ENCODE results near the gene NFIC. TPM values are rescaled to one million over a fixed set of nuclear protein-coding genes. Genes with fewer than 3 reads are reported as not detected.

The NFIC gene
- total RNA-seq, 1 experiment from 2014 or later, result 8.0 TPM

DNA sequence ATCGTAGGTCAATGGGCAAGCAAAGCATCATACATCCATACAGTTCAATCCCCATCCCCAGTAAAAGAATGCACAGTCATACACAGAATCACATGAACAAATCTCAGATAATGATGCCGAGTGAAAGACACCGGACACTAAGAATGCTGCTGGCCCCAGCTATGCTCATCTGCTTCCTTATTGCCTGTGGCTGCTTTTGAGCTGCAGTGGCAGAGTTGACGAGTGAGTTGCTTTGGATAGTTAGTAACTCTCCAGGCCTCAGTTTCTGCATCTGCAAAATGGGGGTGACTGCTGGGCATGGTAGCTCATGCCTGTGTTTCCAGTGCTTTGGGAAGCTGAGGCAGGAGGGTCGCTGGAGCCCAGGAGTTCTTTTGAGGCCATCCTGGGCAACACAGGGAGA, 12.9 kb upstream of the NFIC start:
- no peak overlapping the region for H4K5ac ChIP-seq (ENCODE audit: insufficient read length, low read depth, low read length)
- peaks cover 32% of the 10 kb centered on the region for H3K27me3 ChIP-seq (ENCODE audit: insufficient read depth, low read length)

More for the DNA sequence above, 12.9 kb upstream of the NFIC start:
- Histone ChIP-seq H3K23me2 (ENCODE audit: insufficient read length, low read depth, low read length, poor library complexity, severe bottlenecking) (no peaks in the 10 kb centered on the region), H3K9ac (ENCODE audit: extremely low read depth, insufficient read length, low read length) (no peak overlapping the region), H4K20me1 (ENCODE audit: control insufficient read depth, insufficient read depth, insufficient read length) (peaks cover 2% of the 10 kb centered on the region), H3K27ac (ENCODE audit: insufficient read length, low read depth, low read length) (no peak overlapping the region), H2BK20ac (ENCODE audit: low read depth, low read length, poor library complexity, severe bottlenecking) (no peak overlapping the region), H3K14ac (ENCODE audit: insufficient read depth, low read length) (no peak overlapping the region), H3T11ph (ENCODE audit: low read length) (no peak overlapping the region), H2BK15ac (ENCODE audit: low read depth, low read length) (no peak overlapping the region), H2AFZ (ENCODE audit: low read length) (no peak overlapping the region), H2AK5ac (ENCODE audit: insufficient read length, low read length) (no peak overlapping the region), H3K79me2 (ENCODE audit: insufficient read depth, low read length) (no peaks in the 10 kb centered on the region), H2BK12ac (ENCODE audit: insufficient read length, low read depth, low read length) (no peak overlapping the region), H3K56ac (ENCODE audit: insufficient read length, low read depth, low read length) (no peak overlapping the region), H3K4me1 (ENCODE audit: insufficient read depth, low read length) (no peaks in the 10 kb centered on the region), H3K9me3 (ENCODE audit: control insufficient read depth, low read depth, low read length) (no peaks in the 10 kb centered on the region), H3K23ac (ENCODE audit: insufficient read length, low read depth, low read length) (no peak overlapping the region), H2BK120ac (ENCODE audit: low read depth, low read length, poor library complexity, severe bottlenecking) (no peak overlapping the region), H3K4ac (ENCODE audit: low read depth, low read length) (no peak overlapping the region), H3K79me1 (ENCODE audit: insufficient read depth, low read depth, low read length, poor library complexity, severe bottlenecking) (no peaks in the 10 kb centered on the region), H4K8ac (replicated peaks; ENCODE audit: insufficient read length, low read depth, low read length) (no peak overlapping the region), H3K4me2 (ENCODE audit: insufficient read depth, insufficient read length, low read length) (no peak overlapping the region), H2BK5ac (ENCODE audit: insufficient read length, low read length) (no peak overlapping the region), H3K18ac (ENCODE audit: insufficient read length, low read depth, low read length) (no peak overlapping the region), H4K91ac (ENCODE audit: insufficient read length, low read depth, low read length) (no peak overlapping the region)
- WGBS (ENCODE audit: extremely low coverage, insufficient read length, low lambda C conversion rate), result no CpG with 5 or more reads among the region's 5 CpGs
- DNase-seq, result no peak
- Mint-ChIP-seq H3K4me1 (peaks cover 0 to 10% of the 10 kb centered on the region in 2 experiments; a peak in 2 of 4 replicates), H3K4me3 (no peak overlapping the region), H3K27ac (no peak overlapping the region), H3K36me3 (ENCODE audit: insufficient read depth in 1 of 3, low read depth in 3 of 3) (peaks cover 0 to 2% (median 0%) of the 10 kb centered on the region in 3 experiments; a peak in 3 of 7 replicates), H3K27me3 (ENCODE audit: low read depth) (peaks cover 96% of the 10 kb centered on the region), H3K9me3 (peaks cover 8 to 12% of the 10 kb centered on the region in 2 experiments; a peak in 3 of 5 replicates)
- TF ChIP-seq, protein P1, sequence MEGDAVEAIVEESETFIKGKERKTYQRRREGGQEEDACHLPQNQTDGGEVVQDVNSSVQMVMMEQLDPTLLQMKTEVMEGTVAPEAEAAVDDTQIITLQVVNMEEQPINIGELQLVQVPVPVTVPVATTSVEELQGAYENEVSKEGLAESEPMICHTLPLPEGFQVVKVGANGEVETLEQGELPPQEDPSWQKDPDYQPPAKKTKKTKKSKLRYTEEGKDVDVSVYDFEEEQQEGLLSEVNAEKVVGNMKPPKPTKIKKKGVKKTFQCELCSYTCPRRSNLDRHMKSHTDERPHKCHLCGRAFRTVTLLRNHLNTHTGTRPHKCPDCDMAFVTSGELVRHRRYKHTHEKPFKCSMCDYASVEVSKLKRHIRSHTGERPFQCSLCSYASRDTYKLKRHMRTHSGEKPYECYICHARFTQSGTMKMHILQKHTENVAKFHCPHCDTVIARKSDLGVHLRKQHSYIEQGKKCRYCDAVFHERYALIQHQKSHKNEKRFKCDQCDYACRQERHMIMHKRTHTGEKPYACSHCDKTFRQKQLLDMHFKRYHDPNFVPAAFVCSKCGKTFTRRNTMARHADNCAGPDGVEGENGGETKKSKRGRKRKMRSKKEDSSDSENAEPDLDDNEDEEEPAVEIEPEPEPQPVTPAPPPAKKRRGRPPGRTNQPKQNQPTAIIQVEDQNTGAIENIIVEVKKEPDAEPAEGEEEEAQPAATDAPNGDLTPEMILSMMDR (conservative IDR thresholded peaks at IDR 0.05), result no peak
